ENCODE results near the gene BCL2L2.

DNA sequence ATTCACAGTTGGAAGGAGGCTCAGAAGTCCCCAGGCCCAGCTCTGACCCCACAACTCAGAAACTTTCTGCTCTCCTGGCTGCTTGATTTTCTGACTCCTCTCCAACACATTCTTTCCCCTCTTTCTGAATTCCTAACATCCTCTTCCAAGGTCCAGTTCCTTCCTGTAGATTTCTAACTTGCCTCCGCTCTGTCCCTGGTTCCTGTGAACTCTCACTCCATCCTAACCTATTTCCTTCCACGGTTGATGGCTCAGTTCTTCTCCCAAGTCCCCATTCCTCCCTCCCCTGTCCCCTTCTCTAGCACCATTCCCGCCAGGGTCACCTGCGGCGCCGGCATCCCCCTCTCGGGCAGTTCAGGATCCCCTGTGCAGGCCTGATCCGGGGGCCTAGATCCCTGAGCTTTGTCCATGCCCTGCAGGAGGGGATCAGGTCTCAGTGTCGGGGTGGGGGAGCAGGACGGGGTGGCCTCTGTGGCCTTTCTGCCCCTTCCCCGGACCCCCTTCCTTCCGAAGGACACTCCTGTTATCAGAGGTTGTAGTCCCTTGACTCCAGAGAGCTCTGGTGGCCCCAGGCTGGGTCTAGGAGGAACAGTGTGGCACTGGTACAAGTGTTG lies 52.0 kb downstream of the BCL2L2 start:
- TF ChIP-seq, protein P1, sequence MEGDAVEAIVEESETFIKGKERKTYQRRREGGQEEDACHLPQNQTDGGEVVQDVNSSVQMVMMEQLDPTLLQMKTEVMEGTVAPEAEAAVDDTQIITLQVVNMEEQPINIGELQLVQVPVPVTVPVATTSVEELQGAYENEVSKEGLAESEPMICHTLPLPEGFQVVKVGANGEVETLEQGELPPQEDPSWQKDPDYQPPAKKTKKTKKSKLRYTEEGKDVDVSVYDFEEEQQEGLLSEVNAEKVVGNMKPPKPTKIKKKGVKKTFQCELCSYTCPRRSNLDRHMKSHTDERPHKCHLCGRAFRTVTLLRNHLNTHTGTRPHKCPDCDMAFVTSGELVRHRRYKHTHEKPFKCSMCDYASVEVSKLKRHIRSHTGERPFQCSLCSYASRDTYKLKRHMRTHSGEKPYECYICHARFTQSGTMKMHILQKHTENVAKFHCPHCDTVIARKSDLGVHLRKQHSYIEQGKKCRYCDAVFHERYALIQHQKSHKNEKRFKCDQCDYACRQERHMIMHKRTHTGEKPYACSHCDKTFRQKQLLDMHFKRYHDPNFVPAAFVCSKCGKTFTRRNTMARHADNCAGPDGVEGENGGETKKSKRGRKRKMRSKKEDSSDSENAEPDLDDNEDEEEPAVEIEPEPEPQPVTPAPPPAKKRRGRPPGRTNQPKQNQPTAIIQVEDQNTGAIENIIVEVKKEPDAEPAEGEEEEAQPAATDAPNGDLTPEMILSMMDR (conservative IDR thresholded peaks at IDR 0.05): no peak
- no peak for TF ChIP-seq ZFX (IDR thresholded peaks at IDR 0.05)

Measured in C4-2B (cell line).